ENCODE data around the gene FBLN2.

Gene FBLN2

GRCh38 chr3:13528217-13528867 is 20.6 kb upstream of the FBLN2 start:
- DNase-seq (ENCODE audit: low spot score) = no peak
- TF ChIP-seq CTCF (IDR thresholded peaks at IDR 0.05; ENCODE audit: extremely low read depth, missing control alignments) = no peak

- DNase-seq (ENCODE audit: low spot score) = no peak
- no peak for TF ChIP-seq CTCF (IDR thresholded peaks at IDR 0.05; ENCODE audit: extremely low read depth, missing control alignments)
These were observed 19.5 kb upstream of the FBLN2 start for GRCh38 chr3:13529196-13530112.

- no peak for TF ChIP-seq CTCF (IDR thresholded peaks at IDR 0.05; ENCODE audit: extremely low read depth, missing control alignments)
- DNase-seq (ENCODE audit: low spot score) = no peak
These were observed 18.5 kb upstream of the FBLN2 start for GRCh38 chr3:13530241-13531009.

DNA sequence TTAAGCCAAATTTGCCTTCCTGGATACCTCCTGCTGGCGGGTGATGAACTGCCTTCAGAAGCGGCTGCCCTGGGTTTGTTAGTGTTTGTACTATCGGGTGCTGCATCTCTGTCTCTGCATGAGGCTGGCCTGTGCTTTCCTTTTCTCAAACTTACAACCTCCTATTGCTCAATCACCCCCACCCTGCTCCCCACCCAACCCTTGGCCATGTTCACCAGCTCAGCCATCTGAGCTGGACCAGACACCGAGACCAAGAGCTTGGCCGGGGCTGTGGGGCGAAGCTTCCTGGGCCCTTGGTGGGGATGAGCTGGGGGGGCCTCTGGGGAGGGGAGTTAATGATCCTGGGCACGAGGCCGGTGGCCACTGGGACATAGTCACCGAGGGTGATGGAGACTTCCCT is 16.8 kb upstream of the FBLN2 start:
- no peak for DNase-seq (ENCODE audit: low spot score)
- TF ChIP-seq CTCF (IDR thresholded peaks at IDR 0.05; ENCODE audit: extremely low read depth, missing control alignments) = no peak

- no peak for DNase-seq (ENCODE audit: low spot score)
- no peak for TF ChIP-seq CTCF (IDR thresholded peaks at IDR 0.05; ENCODE audit: extremely low read depth, missing control alignments)
These were observed 16.3 kb upstream of the FBLN2 start for GRCh38 chr3:13532631-13533030.

DNA sequence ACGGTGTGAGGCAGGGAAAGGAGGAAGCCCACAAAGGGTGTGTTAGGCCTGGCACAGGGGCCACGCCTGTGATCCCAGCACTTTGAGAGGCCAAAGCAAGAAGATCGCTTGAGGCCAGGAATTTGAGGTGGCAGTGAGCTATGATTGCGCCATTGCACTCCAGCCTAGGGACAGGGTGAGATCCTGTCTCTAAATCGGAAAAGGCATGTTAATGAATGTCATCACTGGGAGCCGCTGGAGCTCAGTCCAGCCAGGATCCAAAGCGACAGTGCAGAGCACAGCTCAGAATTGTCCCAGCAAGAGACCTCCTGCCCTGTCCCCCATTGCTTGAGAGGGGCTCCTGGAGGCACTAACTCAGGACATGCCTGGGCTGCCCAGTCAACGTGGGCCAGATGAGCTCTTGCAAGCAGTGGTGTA is 15.0 kb upstream of the FBLN2 start:
- TF ChIP-seq CTCF (IDR thresholded peaks at IDR 0.05; ENCODE audit: extremely low read depth, missing control alignments) = no peak
- no peak for DNase-seq (ENCODE audit: low spot score)

DNA sequence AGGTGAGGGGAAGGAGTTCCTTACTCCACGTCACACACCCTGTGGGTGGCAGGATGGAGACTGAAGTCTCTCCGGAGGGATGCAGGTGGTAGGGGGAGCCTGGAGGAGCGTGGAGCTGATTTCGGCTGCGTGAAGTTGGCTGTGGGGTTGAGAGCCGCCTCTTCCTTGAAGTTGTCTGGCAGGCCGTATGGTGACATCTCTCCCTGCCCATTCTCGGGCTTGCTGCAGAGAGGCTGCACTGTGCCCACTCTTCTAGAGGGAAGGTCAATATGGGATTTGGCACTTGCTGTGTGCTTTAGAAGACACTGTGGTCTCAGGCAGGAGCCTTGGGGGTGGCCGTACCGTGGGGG is 13.4 kb upstream of the FBLN2 start:
- no peak for TF ChIP-seq CTCF (IDR thresholded peaks at IDR 0.05; ENCODE audit: extremely low read depth, missing control alignments)
- DNase-seq (ENCODE audit: low spot score) = no peak

Data from GM20000 (cell line).